IMR-90 (cell line): ENCODE results near the gene FAM53B. TPM values are rescaled to one million over a fixed set of nuclear protein-coding genes. Genes with fewer than 3 reads are reported as not detected.

ENCODE experiments used
- ATAC-seq: fragments of 200-7000 bp; cut with Tn5 transposase; 2 replicates; pipeline ENCODE4 v1.9.1; 2020; ENCODE audit warnings: low read depth, mild to moderate bottlenecking, moderate library complexity
- BruUV-seq: library from RNA; stranded (reverse); fragments of 400-500 nt; replicated peaks from 2 replicates; lab custom pipeline; 2021; lab: Mats Ljungman, UMichigan
- CTCF ChIA-PET: fragments of 300-600 bp; formaldehyde crosslinking; extraction: SDS; loops from one replicate; lab custom pipeline; 2021; ENCODE audit warnings: antibody characterized with exemption; lab: Yijun Ruan, JAX
- POLR2A ChIA-PET: fragments of 300-600 bp; sonication (Branson Sonifier 250); formaldehyde crosslinking; loops from one replicate; lab custom pipeline; 2022; ENCODE audit warnings: antibody characterized with exemption; ENCODE audit not compliant: unreplicated experiment; lab: Charles Lee
- DNase-seq: peaks from one replicate; pipeline ENCODE4 v3.0.0; 2013
- H2AFZ ChIP-seq: replicated peaks from 2 replicates; pipeline ENCODE3; 2013; ENCODE audit warnings: low read length, mild to moderate bottlenecking; ENCODE audit not compliant: poor library complexity
- H2AK5ac ChIP-seq: 2 replicates; pipeline ENCODE4 v1.6.1; 2013; ENCODE audit warnings: low read depth, low read length, inconsistent platforms
- H2AK9ac ChIP-seq: replicated peaks from 2 replicates; pipeline ENCODE3; 2013; ENCODE audit warnings: mild to moderate bottlenecking, low read depth, low read length, moderate library complexity; ENCODE audit not compliant: poor library complexity
- H2BK120ac ChIP-seq: 2 replicates; pipeline ENCODE4 v1.6.1; 2013; ENCODE audit warnings: low read depth, low read length, inconsistent platforms
- H2BK15ac ChIP-seq: 3 replicates; pipeline ENCODE4 v1.6.1; 2013; ENCODE audit warnings: low read depth, low read length, inconsistent platforms
- H2BK20ac ChIP-seq: 2 replicates; pipeline ENCODE4 v1.6.1; 2013; ENCODE audit warnings: low read depth, mild to moderate bottlenecking, inconsistent platforms, low read length, moderate library complexity
- H2BK5ac ChIP-seq: 2 replicates; pipeline ENCODE4 v1.6.1; 2013; ENCODE audit warnings: mild to moderate bottlenecking, low read depth, low read length, inconsistent platforms; ENCODE audit not compliant: poor library complexity, severe bottlenecking
- H3K14ac ChIP-seq: replicated peaks from 2 replicates; pipeline ENCODE4 v1.6.1; 2013; ENCODE audit warnings: low read depth, low read length, inconsistent platforms
- H3K18ac ChIP-seq: 2 replicates; pipeline ENCODE4 v1.6.1; 2013; ENCODE audit warnings: low read depth, low read length, control low read depth
- H3K23ac ChIP-seq: 2 replicates; pipeline ENCODE4 v1.6.1; 2013; ENCODE audit warnings: low read depth, low read length, inconsistent platforms
- H3K27ac ChIP-seq: 2 replicates; pipeline ENCODE4 v1.5.1; 2013; ENCODE audit warnings: mild to moderate bottlenecking, control low read depth, low read length; ENCODE audit not compliant: insufficient read depth
- H3K27me3 ChIP-seq: 2 replicates; pipeline ENCODE4 v1.6.1; 2013; ENCODE audit warnings: low read length; ENCODE audit not compliant: control insufficient read depth, insufficient read depth
- H3K36me3 ChIP-seq: 2 replicates; pipeline ENCODE4 v1.6.1; 2013; ENCODE audit warnings: low read length, mixed read lengths; ENCODE audit not compliant: control insufficient read depth, insufficient read depth
- H3K4ac ChIP-seq: 2 replicates; pipeline ENCODE4 v1.6.1; 2013; ENCODE audit warnings: low read depth, low read length, inconsistent platforms
- H3K4me1 ChIP-seq: 2 replicates; pipeline ENCODE4 v1.6.1; 2013; ENCODE audit warnings: low read length, mixed read lengths; ENCODE audit not compliant: control insufficient read depth, insufficient read depth
- H3K4me2 ChIP-seq: 2 replicates; pipeline ENCODE4 v1.6.1; 2013; ENCODE audit warnings: low read depth, mild to moderate bottlenecking, control low read depth, low read length, moderate library complexity
- H3K4me3 ChIP-seq: 2 replicates; pipeline ENCODE4 v1.5.1; 2013; ENCODE audit warnings: low read depth, mild to moderate bottlenecking, control low read depth, low read length, moderate library complexity; ENCODE audit not compliant: insufficient read depth
- H3K56ac ChIP-seq: 2 replicates; pipeline ENCODE4 v1.6.1; 2013; ENCODE audit warnings: low read length, inconsistent platforms; ENCODE audit not compliant: insufficient read depth; ENCODE audit errors: extremely low read depth
- H3K79me1 ChIP-seq, 2 experiments: 2 replicates each; pipeline ENCODE4 v1.6.1; 2013; ENCODE audit warnings: low read length in 2 of 2, inconsistent platforms in 1 of 2, low read depth in 1 of 2
- H3K9ac ChIP-seq: 2 replicates; pipeline ENCODE4 v1.6.1; 2013; ENCODE audit warnings: low read depth, low read length, control low read depth
- H3K9me1 ChIP-seq: 2 replicates; pipeline ENCODE4 v1.6.1; 2013; ENCODE audit warnings: low read length, inconsistent platforms; ENCODE audit not compliant: insufficient read depth
- H3K9me3 ChIP-seq: 2 replicates; pipeline ENCODE4 v1.6.1; 2013; ENCODE audit warnings: low read length; ENCODE audit not compliant: control insufficient read depth, insufficient read depth
- H4K20me1 ChIP-seq: 2 replicates; pipeline ENCODE4 v1.6.1; 2013; ENCODE audit warnings: low read length, inconsistent platforms; ENCODE audit not compliant: insufficient read depth
- H4K5ac ChIP-seq: 2 replicates; pipeline ENCODE4 v1.6.1; 2013; ENCODE audit warnings: mild to moderate bottlenecking, low read depth, low read length, control low read depth
- H4K8ac ChIP-seq, 2 experiments: 2 replicates each; pipeline ENCODE4 v1.6.1; 2013; ENCODE audit warnings: low read depth in 2 of 2, low read length in 2 of 2, control low read depth in 1 of 2, inconsistent platforms in 1 of 2
- H4K91ac ChIP-seq: 2 replicates; pipeline ENCODE4 v1.6.1; 2013; ENCODE audit warnings: low read depth, low read length, inconsistent platforms; ENCODE audit not compliant: insufficient read depth
- BHLHE40 ChIP-seq: fragments of 150-350 bp; IDR thresholded peaks from 2 replicates; pipeline ENCODE4 v1.6.1; 2016; ENCODE audit warnings: mild to moderate bottlenecking, low read depth, low read length
- CEBPB ChIP-seq: IDR thresholded peaks from 2 replicates; pipeline ENCODE4 v1.6.1; 2012; ENCODE audit warnings: low read depth, low read length, improper control_type of control experiment
- CHD1 ChIP-seq: IDR thresholded peaks from 2 replicates; pipeline ENCODE4 v1.6.1; 2012; ENCODE audit warnings: low read depth, low read length, improper control_type of control experiment
- FOS ChIP-seq: fragments of 150-350 bp; IDR thresholded peaks from 2 replicates; pipeline ENCODE4 v1.6.1; 2016; ENCODE audit warnings: low read depth, low read length
- MAFK ChIP-seq: IDR thresholded peaks from 2 replicates; pipeline ENCODE4 v1.6.1; 2012; ENCODE audit warnings: low read depth, low read length, improper control_type of control experiment
- MAZ ChIP-seq: IDR thresholded peaks from 2 replicates; pipeline ENCODE4 v1.6.1; 2012; ENCODE audit warnings: low read depth, mild to moderate bottlenecking, low read length, improper control_type of control experiment, moderate library complexity, borderline replicate concordance
- MXI1 ChIP-seq: IDR thresholded peaks from 2 replicates; pipeline ENCODE4 v1.6.1; 2012; ENCODE audit warnings: low read depth, mild to moderate bottlenecking, low read length, moderate library complexity, borderline replicate concordance
- NFE2L2 ChIP-seq: fragments of 150-350 bp; IDR thresholded peaks from 2 replicates; pipeline ENCODE4 v1.6.1; 2016; ENCODE audit warnings: low read depth, mild to moderate bottlenecking, low read length
- POLR2A ChIP-seq: IDR thresholded peaks from 2 replicates; pipeline ENCODE4 v1.6.1; 2012; ENCODE audit warnings: mild to moderate bottlenecking, low read depth, low read length
- RAD21 ChIP-seq: IDR thresholded peaks from 2 replicates; pipeline ENCODE4 v1.6.1; 2012; ENCODE audit warnings: low read length, improper control_type of control experiment
- RCOR1 ChIP-seq: IDR thresholded peaks from 2 replicates; pipeline ENCODE4 v1.6.1; 2012; ENCODE audit warnings: mild to moderate bottlenecking, low read length, improper control_type of control experiment; ENCODE audit not compliant: insufficient replicate concordance
- RFX5 ChIP-seq: IDR thresholded peaks from 2 replicates; pipeline ENCODE4 v1.8.0; 2012; ENCODE audit warnings: low read depth, mild to moderate bottlenecking, low read length, moderate library complexity
- SMC3 ChIP-seq: fragments of 150-350 bp; IDR thresholded peaks from 2 replicates; pipeline ENCODE4 v1.6.1; 2016; ENCODE audit warnings: low read depth, mild to moderate bottlenecking, antibody characterized with exemption, low read length, moderate library complexity
- WGBS, 2 experiments: methylation state at CpG; one replicate each; pipeline versions ENCODE4 v1.1.5 to v1.1.7; 2013; ENCODE audit warnings: missing lambda C conversion rate in 2 of 2; ENCODE audit not compliant: insufficient read length in 1 of 2; ENCODE audit errors: extremely low coverage in 2 of 2; 5-methylcytosine and 5-hydroxymethylcytosine counted together
- dilution Hi-C: fragments of 300-500 bp; cut with HindIII; formaldehyde crosslinking; loops from one replicate; pipeline ENCODE4 v1.14.3; 2018; ENCODE audit warnings: low sequenced_read_pairs; ENCODE audit not compliant: unreplicated experiment
- in situ Hi-C: fragments of 300-500 bp; cut with MboI; formaldehyde crosslinking; loops from 3 replicates; pipeline ENCODE4 v1.14.3; 2019; ENCODE audit warnings: low sequenced_read_pairs, inconsistent platforms, mixed read lengths
- intact Hi-C: fragments of 100-400 bp; cut with micrococcal nuclease; formaldehyde crosslinking; loops from 2 replicates; pipeline ENCODE4 v1.10.0; 2022
- polyA plus RNA-seq, 3 experiments: library from polyadenylated mRNA; depleted of rRNA; stranded (reverse); fragments of >200 nt; gene quantifications; 2 replicates each; pipeline ENCODE4 v1.2.3, GENCODE V29; 2012; ENCODE audit warnings: low replicate concordance in 1 of 3
- total RNA-seq: library from RNA; depleted of rRNA; stranded (reverse); fragments of >200 nt; gene quantifications from 2 replicates; pipeline ENCODE4 v1.2.3, GENCODE V29; 2012
- TF ChIP-seq, protein P1 (sequence below): fragments of 150-350 bp; IDR thresholded peaks from 2 replicates; pipeline ENCODE4 v1.6.1; 2016; ENCODE audit warnings: low read depth, mild to moderate bottlenecking, low read length, moderate library complexity, borderline replicate concordance
- TF ChIP-seq, protein P2 (sequence below): conservative IDR thresholded peaks from 2 replicates; pipeline ENCODE4 v1.5.1; 2012; ENCODE audit warnings: mild to moderate bottlenecking, low read depth, low read length, improper control_type of control experiment
- TF ChIP-seq, protein P3 (sequence below): fragments of 150-350 bp; IDR thresholded peaks from 2 replicates; pipeline ENCODE4 v1.6.1; 2017; ENCODE audit warnings: mild to moderate bottlenecking, antibody characterized with exemption, low read length, low read depth

The FAM53B gene
- total and polyA plus RNA-seq, 2 of the 4 experiments (the other 2 are of a cell fraction): 3.8 to 5.7 TPM

DNA sequence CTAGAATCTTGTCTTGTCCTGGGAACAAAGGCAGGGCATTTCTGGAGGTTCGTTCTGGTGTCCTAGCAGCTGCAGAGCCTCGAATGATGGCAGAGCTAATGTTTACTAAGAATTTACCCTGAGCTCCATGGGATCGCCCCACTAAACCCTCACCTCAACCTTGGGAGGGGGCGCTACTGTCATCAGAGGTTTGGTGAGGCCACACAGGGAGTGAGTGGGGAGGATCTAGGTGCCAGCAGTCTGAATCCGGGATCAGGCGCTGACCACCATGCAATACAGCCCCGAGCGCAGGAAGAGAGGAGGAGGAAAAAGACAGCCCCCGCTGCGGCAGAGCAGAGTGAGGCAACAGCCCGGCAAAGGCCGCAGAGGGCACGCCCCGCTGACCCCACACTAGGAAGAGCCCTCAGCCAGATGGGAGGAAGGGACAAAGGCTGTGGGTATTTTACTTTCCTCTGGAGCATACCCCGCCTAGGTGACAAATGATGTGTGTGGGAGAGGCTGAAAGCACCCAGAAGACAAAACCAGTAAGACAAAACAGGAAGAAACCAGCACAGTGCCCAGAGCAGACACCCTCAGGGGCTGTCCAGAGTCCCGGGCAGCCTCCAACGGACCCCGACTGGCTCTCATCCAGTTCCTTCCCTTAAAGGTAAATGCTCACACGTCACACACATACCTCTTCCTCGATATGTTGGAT lies 103.5 kb downstream of the FAM53B start:
- dilution Hi-C loops: no loop called here
- H3K27ac ChIP-seq: no peak overlapping the region
- peak; percentile 43 for ATAC-seq

More for the DNA sequence above, 103.5 kb downstream of the FAM53B start:
- no peak overlapping the region for H2BK15ac ChIP-seq
- H3K18ac ChIP-seq: no peak overlapping the region; the same call in 1 of the 2 replicates
- H4K20me1 ChIP-seq: no peaks in the 10 kb centered on the region; the same call in 1 of the 2 replicates
- H2AFZ ChIP-seq: peak overlapping the region; percentile 23
- no peak overlapping the region for H2BK20ac ChIP-seq
- H4K8ac ChIP-seq: no peak overlapping the region
- no peaks in the 10 kb centered on the region for H3K9me3 ChIP-seq
- BruUV-seq: no TSS peak
- H4K91ac ChIP-seq: no peak overlapping the region
- DNase-seq: no peak
- H3K4ac ChIP-seq: no peak overlapping the region
- H3K79me1 ChIP-seq: peaks cover 0 to 15% of the 10 kb centered on the region in 2 experiments; a peak in 1 of 4 replicates
- no peaks in the 10 kb centered on the region for H3K27me3 ChIP-seq
- H3K23ac ChIP-seq: no peak overlapping the region
- H3K4me1 ChIP-seq: peaks cover 10% of the 10 kb centered on the region; the same call in 1 of the 2 replicates
- no peak overlapping the region for H2BK120ac ChIP-seq
- ChIA-PET POLR2A (no interaction called here), CTCF (no interaction called here)
- peaks cover 10% of the 10 kb centered on the region for H3K9me1 ChIP-seq
- H3K9ac ChIP-seq: no peak overlapping the region
- in situ Hi-C loops: no loop called here
- no peak overlapping the region for H3K4me3 ChIP-seq
- no peak overlapping the region for H2BK5ac ChIP-seq
- no peak for TF ChIP-seq MAFK
- no peak for TF ChIP-seq RAD21
- TF ChIP-seq RCOR1: no peak
- TF ChIP-seq POLR2A: no peak
- no peak for TF ChIP-seq MAZ
- no peak for TF ChIP-seq NFE2L2
- TF ChIP-seq FOS: no peak
- TF ChIP-seq CEBPB: no peak
- TF ChIP-seq, protein P1, sequence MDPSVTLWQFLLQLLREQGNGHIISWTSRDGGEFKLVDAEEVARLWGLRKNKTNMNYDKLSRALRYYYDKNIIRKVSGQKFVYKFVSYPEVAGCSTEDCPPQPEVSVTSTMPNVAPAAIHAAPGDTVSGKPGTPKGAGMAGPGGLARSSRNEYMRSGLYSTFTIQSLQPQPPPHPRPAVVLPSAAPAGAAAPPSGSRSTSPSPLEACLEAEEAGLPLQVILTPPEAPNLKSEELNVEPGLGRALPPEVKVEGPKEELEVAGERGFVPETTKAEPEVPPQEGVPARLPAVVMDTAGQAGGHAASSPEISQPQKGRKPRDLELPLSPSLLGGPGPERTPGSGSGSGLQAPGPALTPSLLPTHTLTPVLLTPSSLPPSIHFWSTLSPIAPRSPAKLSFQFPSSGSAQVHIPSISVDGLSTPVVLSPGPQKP: no peak
- no peak for TF ChIP-seq BHLHE40
- TF ChIP-seq, protein P2, sequence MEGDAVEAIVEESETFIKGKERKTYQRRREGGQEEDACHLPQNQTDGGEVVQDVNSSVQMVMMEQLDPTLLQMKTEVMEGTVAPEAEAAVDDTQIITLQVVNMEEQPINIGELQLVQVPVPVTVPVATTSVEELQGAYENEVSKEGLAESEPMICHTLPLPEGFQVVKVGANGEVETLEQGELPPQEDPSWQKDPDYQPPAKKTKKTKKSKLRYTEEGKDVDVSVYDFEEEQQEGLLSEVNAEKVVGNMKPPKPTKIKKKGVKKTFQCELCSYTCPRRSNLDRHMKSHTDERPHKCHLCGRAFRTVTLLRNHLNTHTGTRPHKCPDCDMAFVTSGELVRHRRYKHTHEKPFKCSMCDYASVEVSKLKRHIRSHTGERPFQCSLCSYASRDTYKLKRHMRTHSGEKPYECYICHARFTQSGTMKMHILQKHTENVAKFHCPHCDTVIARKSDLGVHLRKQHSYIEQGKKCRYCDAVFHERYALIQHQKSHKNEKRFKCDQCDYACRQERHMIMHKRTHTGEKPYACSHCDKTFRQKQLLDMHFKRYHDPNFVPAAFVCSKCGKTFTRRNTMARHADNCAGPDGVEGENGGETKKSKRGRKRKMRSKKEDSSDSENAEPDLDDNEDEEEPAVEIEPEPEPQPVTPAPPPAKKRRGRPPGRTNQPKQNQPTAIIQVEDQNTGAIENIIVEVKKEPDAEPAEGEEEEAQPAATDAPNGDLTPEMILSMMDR: no peak
- no peak for TF ChIP-seq MXI1
- TF ChIP-seq RFX5: no peak
- TF ChIP-seq, protein P3, sequence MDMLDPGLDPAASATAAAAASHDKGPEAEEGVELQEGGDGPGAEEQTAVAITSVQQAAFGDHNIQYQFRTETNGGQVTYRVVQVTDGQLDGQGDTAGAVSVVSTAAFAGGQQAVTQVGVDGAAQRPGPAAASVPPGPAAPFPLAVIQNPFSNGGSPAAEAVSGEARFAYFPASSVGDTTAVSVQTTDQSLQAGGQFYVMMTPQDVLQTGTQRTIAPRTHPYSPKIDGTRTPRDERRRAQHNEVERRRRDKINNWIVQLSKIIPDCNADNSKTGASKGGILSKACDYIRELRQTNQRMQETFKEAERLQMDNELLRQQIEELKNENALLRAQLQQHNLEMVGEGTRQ: no peak
- no peak for TF ChIP-seq CHD1
- TF ChIP-seq SMC3: no peak
- H2AK5ac ChIP-seq: no peak overlapping the region; the same call in 1 of the 2 replicates
- whole genome bisulfite sequencing, 2 experiments: 77% methylated on average over 7 of the region's 20 CpGs; no CpG with 5 or more reads in 1 of the 2 experiments
- no peak overlapping the region for H2AK9ac ChIP-seq
- no peak overlapping the region for H3K14ac ChIP-seq
- intact Hi-C loops: no loop called here
- H3K56ac ChIP-seq: no peak overlapping the region
- H4K5ac ChIP-seq: no peak overlapping the region
- no peaks in the 10 kb centered on the region for H3K36me3 ChIP-seq
- H3K4me2 ChIP-seq: no peak overlapping the region
